CD4-positive, CD25-positive, alpha-beta regulatory T cell (primary cell): ENCODE results near the gene ACE. TPM values are rescaled to one million over a fixed set of nuclear protein-coding genes. Genes with fewer than 3 reads are reported as not detected.
A peak's percentile ranks its signal among the peaks of the same experiment; 100 is the strongest.
"Not testable (repeated sequence)": the region's sequence is repeated elsewhere in the genome, so short reads cannot be mapped to it uniquely, and the experiment has no call there.

ENCODE experiments used
- ATAC-seq, 2 donors: fragments of 150-1000 bp; cut with Tn5 transposase; one replicate each; pipeline ENCODE4 v1.10.0; 2021; ENCODE audit warnings: low read depth in 2 of 2, moderate number of reproducible peaks in 2 of 2, moderate library complexity in 1 of 2
- DNase-seq, 3 donors: peaks; one replicate each; pipeline versions ENCODE4 v3.0.0 to v3.0.0-alpha.2; 2012 to 2022; ENCODE audit warnings: mixed read lengths in 1 of 3
- H3K27ac ChIP-seq: one replicate; pipeline ENCODE4 v1.7.0; 2013; ENCODE audit warnings: mild to moderate bottlenecking, low read length; ENCODE audit not compliant: insufficient read depth, poor library complexity, severe bottlenecking
- H3K27me3 ChIP-seq: one replicate; pipeline ENCODE4 v1.7.0; 2013; ENCODE audit warnings: low read length; ENCODE audit not compliant: control insufficient read depth, insufficient read depth
- H3K36me3 ChIP-seq: one replicate; pipeline ENCODE4 v1.7.0; 2013; ENCODE audit warnings: mild to moderate bottlenecking, low read length, moderate library complexity; ENCODE audit not compliant: control insufficient read depth, insufficient read depth
- H3K4me1 ChIP-seq: 2 replicates; pipeline ENCODE4 v1.7.0; 2013; ENCODE audit warnings: mild to moderate bottlenecking, low read length; ENCODE audit not compliant: insufficient read depth, control insufficient read depth, poor library complexity, severe bottlenecking
- H3K4me3 ChIP-seq: one replicate; pipeline ENCODE4 v1.7.0; 2013; ENCODE audit warnings: low read depth, mild to moderate bottlenecking, low read length, moderate library complexity
- H3K9me3 ChIP-seq, 2 experiments: 1 replicate in 1 of 2; 2 replicates in 1 of 2; pipeline ENCODE4 v1.7.0; 2013; ENCODE audit warnings: low read length in 2 of 2, mild to moderate bottlenecking in 1 of 2, moderate library complexity in 1 of 2; ENCODE audit not compliant: control insufficient read depth in 2 of 2
- H3K27ac Mint-ChIP-seq, 3 donors: one replicate each; pipeline ENCODE4 v1.8.0; 2020 to 2022; ENCODE audit warnings: mild to moderate bottlenecking in 3 of 3, mixed read lengths in 3 of 3, moderate library complexity in 2 of 3
- H3K27me3 Mint-ChIP-seq: one replicate; pipeline ENCODE4 v1.8.0; 2022; ENCODE audit warnings: mild to moderate bottlenecking, mixed read lengths
- H3K36me3 Mint-ChIP-seq: one replicate; pipeline ENCODE4 v1.8.0; 2020; ENCODE audit warnings: mixed read lengths
- H3K4me1 Mint-ChIP-seq, 4 donors: one replicate each; pipeline ENCODE4 v1.8.0; 2020 to 2022; ENCODE audit warnings: mixed read lengths in 4 of 4, mild to moderate bottlenecking in 1 of 4
- H3K4me3 Mint-ChIP-seq, 4 donors: one replicate each; pipeline ENCODE4 v1.8.0; 2020 to 2022; ENCODE audit warnings: mild to moderate bottlenecking in 4 of 4, mixed read lengths in 4 of 4, moderate library complexity in 3 of 4
- H3K9me3 Mint-ChIP-seq, 7 donors: one replicate each; pipeline ENCODE4 v1.8.0; 2020 to 2022; ENCODE audit warnings: mixed read lengths in 7 of 7, mild to moderate bottlenecking in 3 of 7, moderate library complexity in 2 of 7
- polyA plus RNA-seq, 4 donors: library from polyadenylated mRNA; unstranded; fragments of 300-500 nt; fragmentation: Illumina TruSeq; gene quantifications; one replicate each; pipeline ENCODE4 v1.2.3, GENCODE V29; 2021
- total RNA-seq: library from RNA; stranded (reverse); gene quantifications from one replicate; pipeline ENCODE4 v1.2.3, GENCODE V29; 2022

ACE gene
- total and polyA plus RNA-seq, 5 donors from 2014 or later, result 0.15 to 4.2 TPM; not detected in 3

- Mint-ChIP-seq H3K27me3 (peaks cover 9% of the 10 kb centered on the region), H3K27ac (no peak overlapping the region), H3K4me1 (peaks cover 0 to 7% (median 1%) of the 10 kb centered on the region in 4 donors), H3K4me3 (no peak overlapping the region), H3K9me3 (no peaks in the 10 kb centered on the region), H3K36me3 (no peaks in the 10 kb centered on the region)
- no peaks in the 10 kb centered on the region for H3K9me3 ChIP-seq
- no peak overlapping the region for H3K4me3 ChIP-seq
- H3K27me3 ChIP-seq, result no peaks in the 10 kb centered on the region
- DNase-seq (no peak), ATAC-seq (no peak)
- no peak overlapping the region for H3K27ac ChIP-seq
- no peaks in the 10 kb centered on the region for H3K4me1 ChIP-seq
- no peaks in the 10 kb centered on the region for H3K36me3 ChIP-seq
These were observed 23.8 kb upstream of the ACE start for GRCh38 chr17:63452962-63453551.

- H3K9me3 ChIP-seq, H3K4me1 Mint-ChIP-seq, H3K4me1 ChIP-seq, H3K36me3 Mint-ChIP-seq, DNase-seq, H3K36me3 ChIP-seq, H3K4me3 ChIP-seq, H3K27ac ChIP-seq, H3K27me3 ChIP-seq, H3K27me3 Mint-ChIP-seq, H3K4me3 Mint-ChIP-seq, ATAC-seq, H3K9me3 Mint-ChIP-seq: not testable (repeated sequence)
- peak overlapping the region in 1 of 3 donors; percentile 35 for H3K27ac Mint-ChIP-seq
These were observed 22.5 kb upstream of the ACE start for GRCh38 chr17:63454357-63454756.

- DNase-seq (no peak), ATAC-seq (no peak)
- Mint-ChIP-seq H3K4me1 (peaks cover 0 to 4% (median 0%) of the 10 kb centered on the region in 4 donors), H3K4me3 (no peak overlapping the region), H3K27me3 (peaks cover 4% of the 10 kb centered on the region), H3K27ac (peak overlapping the region in 1 of 3 donors; percentile 31), H3K36me3 (no peaks in the 10 kb centered on the region), H3K9me3 (no peaks in the 10 kb centered on the region)
- no peak overlapping the region for H3K27ac ChIP-seq
- no peaks in the 10 kb centered on the region for H3K27me3 ChIP-seq
- no peak overlapping the region for H3K4me3 ChIP-seq
- H3K36me3 ChIP-seq, result no peaks in the 10 kb centered on the region
- no peaks in the 10 kb centered on the region for H3K9me3 ChIP-seq
- no peaks in the 10 kb centered on the region for H3K4me1 ChIP-seq
These were observed 21.9 kb upstream of the ACE start for GRCh38 chr17:63454915-63455314.

- Histone ChIP-seq H3K27me3 (no peaks in the 10 kb centered on the region), H3K36me3 (no peaks in the 10 kb centered on the region), H3K9me3 (no peaks in the 10 kb centered on the region), H3K4me1 (no peaks in the 10 kb centered on the region), H3K4me3 (no peak overlapping the region), H3K27ac (no peak overlapping the region)
- no peak overlapping the region for H3K27ac Mint-ChIP-seq
- no peak overlapping the region for H3K4me3 Mint-ChIP-seq
- no peaks in the 10 kb centered on the region for H3K36me3 Mint-ChIP-seq
- DNase-seq (no peak), ATAC-seq (no peak)
- peaks cover 0 to under 1% (median 0%) of the 10 kb centered on the region in 4 donors for H3K4me1 Mint-ChIP-seq
- peaks cover 4% of the 10 kb centered on the region for H3K27me3 Mint-ChIP-seq
- H3K9me3 Mint-ChIP-seq, result no peaks in the 10 kb centered on the region
These were observed 21.4 kb upstream of the ACE start for GRCh38 chr17:63455417-63455816.

GRCh38 chr17:63458478-63458877, 18.4 kb upstream of the ACE start:
- no peaks in the 10 kb centered on the region for H3K27me3 ChIP-seq
- H3K9me3 ChIP-seq, result no peaks in the 10 kb centered on the region
- no peaks in the 10 kb centered on the region for H3K4me1 ChIP-seq
- H3K4me3 ChIP-seq, result no peak overlapping the region
- H3K27me3 Mint-ChIP-seq, result peaks cover 3% of the 10 kb centered on the region
- no peaks in the 10 kb centered on the region for H3K4me1 Mint-ChIP-seq
- H3K27ac Mint-ChIP-seq, result no peak overlapping the region
- ATAC-seq, result no peak
- H3K36me3 Mint-ChIP-seq, result no peaks in the 10 kb centered on the region
- no peak overlapping the region for H3K27ac ChIP-seq
- no peaks in the 10 kb centered on the region for H3K36me3 ChIP-seq
- H3K4me3 Mint-ChIP-seq, result no peak overlapping the region
- no peak for DNase-seq
- peaks cover 0 to 2% (median 0%) of the 10 kb centered on the region in 7 donors for H3K9me3 Mint-ChIP-seq

GRCh38 chr17:63460018-63460417, 16.8 kb upstream of the ACE start:
- H3K4me1 Mint-ChIP-seq, result no peaks in the 10 kb centered on the region
- H3K27me3 Mint-ChIP-seq, result no peaks in the 10 kb centered on the region
- ATAC-seq (no peak), DNase-seq (no peak)
- Histone ChIP-seq H3K27me3 (no peaks in the 10 kb centered on the region), H3K4me1 (no peaks in the 10 kb centered on the region), H3K9me3 (no peaks in the 10 kb centered on the region), H3K4me3 (no peak overlapping the region), H3K36me3 (no peaks in the 10 kb centered on the region), H3K27ac (no peak overlapping the region)
- H3K36me3 Mint-ChIP-seq, result no peaks in the 10 kb centered on the region
- H3K9me3 Mint-ChIP-seq, result peaks cover 0 to 2% (median 0%) of the 10 kb centered on the region in 7 donors
- no peak overlapping the region for H3K27ac Mint-ChIP-seq
- H3K4me3 Mint-ChIP-seq, result no peak overlapping the region

GRCh38 chr17:63463771-63464170, 13.1 kb upstream of the ACE start:
- H3K4me1 Mint-ChIP-seq, result no peaks in the 10 kb centered on the region
- ATAC-seq (no peak), DNase-seq (no peak)
- H3K4me3 Mint-ChIP-seq, result no peak overlapping the region
- Histone ChIP-seq H3K27me3 (no peaks in the 10 kb centered on the region), H3K4me3 (no peak overlapping the region), H3K27ac (no peak overlapping the region), H3K4me1 (no peaks in the 10 kb centered on the region), H3K36me3 (no peaks in the 10 kb centered on the region), H3K9me3 (no peaks in the 10 kb centered on the region)
- H3K27ac Mint-ChIP-seq, result no peak overlapping the region
- H3K36me3 Mint-ChIP-seq, result no peaks in the 10 kb centered on the region
- peaks cover 4% of the 10 kb centered on the region for H3K27me3 Mint-ChIP-seq
- peaks cover 0 to 2% (median 0%) of the 10 kb centered on the region in 7 donors for H3K9me3 Mint-ChIP-seq

GRCh38 chr17:63464691-63465236, 12.1 kb upstream of the ACE start:
- Histone ChIP-seq H3K27me3 (no peaks in the 10 kb centered on the region), H3K4me3 (no peak overlapping the region), H3K9me3 (no peaks in the 10 kb centered on the region), H3K4me1 (no peaks in the 10 kb centered on the region), H3K27ac (no peak overlapping the region), H3K36me3 (no peaks in the 10 kb centered on the region)
- Mint-ChIP-seq H3K36me3 (no peaks in the 10 kb centered on the region), H3K9me3 (peaks cover 0 to 2% (median 0%) of the 10 kb centered on the region in 7 donors), H3K27me3 (peaks cover 4% of the 10 kb centered on the region), H3K4me3 (no peak overlapping the region), H3K27ac (no peak overlapping the region), H3K4me1 (no peaks in the 10 kb centered on the region)
- ATAC-seq, result no peak
- no peak for DNase-seq
